B cell (primary cell): Measurements from ENCODE around the gene MAML3. TPM values are rescaled to one million over a fixed set of nuclear protein-coding genes. Genes with fewer than 3 reads are reported as not detected.
"Not testable (repeated sequence)": the region's sequence is repeated elsewhere in the genome, so short reads cannot be mapped to it uniquely, and the experiment has no call there.

ENCODE experiments used
- ATAC-seq: fragments of 200-7000 bp; cut with Tn5 transposase; one replicate; pipeline ENCODE4 v1.10.0; 2021; ENCODE audit warnings: low read depth, mild to moderate bottlenecking, moderate number of reproducible peaks, moderate library complexity
- CTCF ChIA-PET: fragments of 350-600 bp; sonication (Branson Sonifier 250); formaldehyde crosslinking; loops from one replicate; lab custom pipeline; 2021; ENCODE audit warnings: antibody characterized with exemption, inconsistent platforms; lab: Charles Lee
- POLR2A ChIA-PET: fragments of 350-600 bp; sonication (Branson Sonifier 250); formaldehyde crosslinking; loops from one replicate; lab custom pipeline; 2021; ENCODE audit warnings: antibody characterized with exemption; lab: Charles Lee
- DNase-seq: peaks from one replicate; pipeline ENCODE4 v3.0.0; 2013
- H2AFZ ChIP-seq: 2 replicates; pipeline ENCODE4 v1.6.1; 2012; ENCODE audit warnings: mild to moderate bottlenecking, low read depth, low read length; ENCODE audit not compliant: insufficient read depth, poor library complexity, severe bottlenecking
- H3K27ac ChIP-seq, 2 donors: 1 replicate in 1 of 2; 2 replicates in 1 of 2; pipeline ENCODE4 v1.5.1; 2012 to 2013; ENCODE audit warnings: low read length in 2 of 2, mild to moderate bottlenecking in 2 of 2, moderate library complexity in 1 of 2
- H3K27me3 ChIP-seq, 4 experiments: fragments of 200-600 bp in 1 of 4; sonication (generic) in 1 of 4; replicated peaks in 1 of 4; 1 replicate in 2 of 4; 2 replicates in 2 of 4; pipeline versions ENCODE4 v1.6.1 to v1.7.0; 2013 to 2016; ENCODE audit warnings: low read length in 3 of 4, mild to moderate bottlenecking in 2 of 4, mixed read lengths in 1 of 4, moderate library complexity in 1 of 4; ENCODE audit not compliant: insufficient read depth in 4 of 4, control insufficient read depth in 3 of 4; ENCODE audit errors: control extremely low read depth in 1 of 4
- H3K36me3 ChIP-seq, 2 experiments: replicated peaks in 1 of 2; 1 replicate in 1 of 2; 2 replicates in 1 of 2; pipeline versions ENCODE4 v1.6.1 to v1.7.1; 2013; ENCODE audit warnings: low read length in 1 of 2; ENCODE audit not compliant: insufficient read depth in 2 of 2, control insufficient read depth in 1 of 2; ENCODE audit errors: control extremely low read depth in 1 of 2, extremely low read depth in 1 of 2
- H3K4me1 ChIP-seq, 2 donors: fragments of 200-600 bp in 1 of 2; sonication (generic) in 1 of 2; 1 replicate in 1 of 2; 2 replicates in 1 of 2; pipeline versions ENCODE4 v1.5.1 to v1.6.1; 2013 to 2017; ENCODE audit warnings: low read length in 2 of 2; ENCODE audit not compliant: control insufficient read depth in 2 of 2, insufficient read depth in 2 of 2
- H3K4me2 ChIP-seq: replicated peaks from 2 replicates; pipeline ENCODE3; 2012; ENCODE audit warnings: mild to moderate bottlenecking, low read depth, low read length; ENCODE audit not compliant: poor library complexity, severe bottlenecking
- H3K4me3 ChIP-seq, 5 experiments: fragments of 200-600 bp in 1 of 5; sonication (generic) in 1 of 5; 1 replicate in 3 of 5; 2 replicates in 2 of 5; pipeline versions ENCODE4 v1.5.1 to v1.7.0; 2011 to 2016; ENCODE audit warnings: low read length in 4 of 5, mild to moderate bottlenecking in 4 of 5, low read depth in 2 of 5, control low read depth in 1 of 5, moderate library complexity in 1 of 5; ENCODE audit not compliant: insufficient read depth in 1 of 5; ENCODE audit errors: control extremely low read depth in 1 of 5, extremely low read depth in 1 of 5
- H3K79me2 ChIP-seq: fragments of 200-600 bp; sonication (generic); one replicate; pipeline ENCODE4 v1.6.0; 2016; ENCODE audit warnings: low read length; ENCODE audit not compliant: control insufficient read depth, insufficient read depth
- H3K9ac ChIP-seq: fragments of 200-600 bp; sonication (generic); 2 replicates; pipeline ENCODE4 v1.6.1; 2017; ENCODE audit warnings: mild to moderate bottlenecking, low read length, moderate library complexity
- H3K9me3 ChIP-seq, 3 donors: one replicate each; pipeline versions ENCODE4 v1.6.1 to v1.7.1; 2013; ENCODE audit warnings: low read length in 2 of 3; ENCODE audit not compliant: control insufficient read depth in 2 of 3, insufficient read depth in 1 of 3; ENCODE audit errors: control extremely low read depth in 1 of 3
- H4K20me1 ChIP-seq: 2 replicates; pipeline ENCODE4 v1.6.0; 2012; ENCODE audit warnings: mild to moderate bottlenecking, low read length; ENCODE audit not compliant: insufficient read depth, control insufficient read depth, poor library complexity, severe bottlenecking
- H3K27ac Mint-ChIP-seq: one replicate; pipeline ENCODE4 v1.8.0; 2021; ENCODE audit warnings: mixed read lengths
- H3K27me3 Mint-ChIP-seq: one replicate; pipeline ENCODE4 v1.8.0; 2021; ENCODE audit warnings: mixed read lengths
- H3K4me1 Mint-ChIP-seq: one replicate; pipeline ENCODE4 v1.8.0; 2021; ENCODE audit warnings: mixed read lengths
- H3K4me3 Mint-ChIP-seq: one replicate; pipeline ENCODE4 v1.8.0; 2021; ENCODE audit warnings: mixed read lengths
- H3K9me3 Mint-ChIP-seq: one replicate; pipeline ENCODE4 v1.8.0; 2022; ENCODE audit warnings: mixed read lengths; ENCODE audit not compliant: insufficient read depth
- EZH2 ChIP-seq: IDR thresholded peaks from 2 replicates; pipeline ENCODE4 v1.6.1; 2012; ENCODE audit warnings: borderline replicate concordance, low read depth, mild to moderate bottlenecking, moderate library complexity, low read length; ENCODE audit not compliant: insufficient read depth, poor library complexity, severe bottlenecking
- WGBS: methylation state at CpG from one replicate; pipeline ENCODE4 v1.1.5; 2013; ENCODE audit warnings: missing lambda C conversion rate; ENCODE audit not compliant: insufficient coverage; 5-methylcytosine and 5-hydroxymethylcytosine counted together
- intact Hi-C: fragments of 100-400 bp; cut with micrococcal nuclease; formaldehyde crosslinking; loops from one replicate; pipeline ENCODE4 v1.10.0; 2022
- polyA plus RNA-seq: library from polyadenylated mRNA; depleted of rRNA; stranded (reverse); fragments of >200 nt; gene quantifications from 2 replicates; pipeline ENCODE4 v1.2.3, GENCODE V29; 2012
- total RNA-seq, 2 donors: library from RNA; stranded (reverse); fragments of 120-200 nt in 1 of 2; gene quantifications; 1 replicate in 1 of 2; 2 replicates in 1 of 2; pipeline versions ENCODE4 v1.2.3 to v1.2.4, GENCODE V29; 2013 to 2022

MAML3 gene
- total and polyA plus RNA-seq, 2 donors (not counting 1 experiment from before 2014, with no cell fraction given): 0.94 to 5.3 TPM

- H3K9me3 Mint-ChIP-seq: peaks cover 2% of the 10 kb centered on the region
- ChIA-PET POLR2A (no interaction called here), CTCF (no interaction called here)
- H3K27me3 ChIP-seq: peaks cover 0 to 4% (median 0%) of the 10 kb centered on the region in 4 experiments
- H3K9ac ChIP-seq: no peak overlapping the region
- 0% methylated on average over 2 of the region's 5 CpGs for WGBS
- H3K4me3 ChIP-seq: no peak overlapping the region
- ATAC-seq (peak; percentile 55), DNase-seq (no peak)
- intact Hi-C loops: no loop called here
- peaks cover 16% of the 10 kb centered on the region for H3K27me3 Mint-ChIP-seq
- H3K27ac Mint-ChIP-seq: no peak overlapping the region
- H3K4me1 Mint-ChIP-seq: peaks cover 29% of the 10 kb centered on the region
- peaks cover 5 to 13% of the 10 kb centered on the region in 2 donors for H3K4me1 ChIP-seq
- H3K9me3 ChIP-seq: peaks cover 0 to 11% (median 0%) of the 10 kb centered on the region in 3 donors
- no peaks in the 10 kb centered on the region for H3K79me2 ChIP-seq
- H3K27ac ChIP-seq: no peak overlapping the region
- no peaks in the 10 kb centered on the region for H3K36me3 ChIP-seq
- no peak overlapping the region for H2AFZ ChIP-seq
- peak overlapping the region; percentile 2 for H3K4me3 Mint-ChIP-seq
- no peak overlapping the region for H3K4me2 ChIP-seq
- no peak for TF ChIP-seq EZH2
- no peaks in the 10 kb centered on the region for H4K20me1 ChIP-seq
These were observed 203.4 kb downstream of the MAML3 start for GRCh38 chr4:139950568-139950967.

DNA sequence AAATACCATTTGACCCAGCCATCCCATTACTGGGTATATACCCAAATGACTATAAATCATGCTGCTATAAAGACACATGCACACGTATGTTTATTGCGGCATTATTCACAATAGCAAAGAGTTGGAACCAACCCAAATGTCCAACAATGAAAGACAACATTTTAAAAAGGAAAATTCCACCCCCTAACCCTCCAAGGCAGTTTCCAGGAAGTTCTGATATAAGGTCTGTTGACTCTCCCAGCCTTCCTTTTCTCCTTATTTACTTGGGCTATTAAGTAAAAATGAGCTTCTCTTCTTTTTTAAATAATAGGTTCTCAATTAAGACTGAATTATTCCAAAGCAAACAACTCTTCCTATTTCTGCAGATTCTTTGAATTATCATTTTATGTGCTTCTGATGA lies 209.1 kb downstream of the MAML3 start:
- H3K27ac ChIP-seq, H3K9me3 ChIP-seq, ATAC-seq, H3K4me2 ChIP-seq, H3K9me3 Mint-ChIP-seq, H3K4me3 Mint-ChIP-seq, H3K79me2 ChIP-seq, H3K27ac Mint-ChIP-seq, intact Hi-C loops, H3K4me1 ChIP-seq, H4K20me1 ChIP-seq, H3K27me3 ChIP-seq, H3K27me3 Mint-ChIP-seq, DNase-seq, H3K36me3 ChIP-seq, POLR2A ChIA-PET, H3K4me1 Mint-ChIP-seq, H3K9ac ChIP-seq, H3K4me3 ChIP-seq, H2AFZ ChIP-seq: not testable (repeated sequence)
- no CpG with 5 or more reads among the region's 2 CpGs for WGBS
- CTCF ChIA-PET: interaction anchor here (0.6 kb wide), 1 partner anchor 104 kb away, joined by 3 read pairs; no protein-coding TSS in a partner anchor
